Measurements from ENCODE around the gene PRDX6.

Gene PRDX6

DNA sequence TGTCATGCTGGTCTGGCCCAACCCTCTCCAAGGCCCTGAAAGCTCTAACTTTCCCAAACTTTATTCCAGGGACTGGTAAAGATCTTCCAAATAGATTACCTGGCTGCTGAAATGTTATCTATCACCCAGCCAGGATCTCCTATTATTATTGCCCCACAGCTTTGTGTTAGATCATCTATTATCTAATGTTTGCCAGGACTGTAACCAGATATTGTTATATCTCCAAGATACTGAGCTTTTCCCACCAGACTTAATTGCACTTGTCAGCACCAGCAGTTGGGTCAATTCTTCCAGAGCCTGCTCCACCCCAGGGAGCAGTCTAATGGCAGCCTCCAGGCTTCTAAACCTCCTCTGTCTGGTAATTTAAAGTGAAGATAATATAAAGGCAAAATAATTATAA, 59.1 kb downstream of the PRDX6 start:
- Histone ChIP-seq H3K9ac (ENCODE audit: low read length) (no peak overlapping the region), H3K4me1 (ENCODE audit: control insufficient read depth, insufficient read depth, low read length) (no peaks in the 10 kb centered on the region), H3K36me3 (ENCODE audit: control insufficient read depth, insufficient read depth, low read length) (no peaks in the 10 kb centered on the region), H3K9me3 (ENCODE audit: control insufficient read depth, low read length) (no peaks in the 10 kb centered on the region), H3K27me3 (ENCODE audit: control insufficient read depth, insufficient read depth, low read length) (peaks cover 2% of the 10 kb centered on the region), H3K4me3 (ENCODE audit: low read length) (no peak overlapping the region)

All from mucosa of stomach (tissue), 1 donor.